ENCODE data around the gene KCNQ1. TPM values are rescaled to one million over a fixed set of nuclear protein-coding genes. Genes with fewer than 3 reads are reported as not detected.

The KCNQ1 gene
- total and polyA plus RNA-seq, 9 of the 15 experiments (the other 6 are each of a cell fraction or from before 2014, with no cell fraction given), result 0.44 TPM; not detected in 8

DNA sequence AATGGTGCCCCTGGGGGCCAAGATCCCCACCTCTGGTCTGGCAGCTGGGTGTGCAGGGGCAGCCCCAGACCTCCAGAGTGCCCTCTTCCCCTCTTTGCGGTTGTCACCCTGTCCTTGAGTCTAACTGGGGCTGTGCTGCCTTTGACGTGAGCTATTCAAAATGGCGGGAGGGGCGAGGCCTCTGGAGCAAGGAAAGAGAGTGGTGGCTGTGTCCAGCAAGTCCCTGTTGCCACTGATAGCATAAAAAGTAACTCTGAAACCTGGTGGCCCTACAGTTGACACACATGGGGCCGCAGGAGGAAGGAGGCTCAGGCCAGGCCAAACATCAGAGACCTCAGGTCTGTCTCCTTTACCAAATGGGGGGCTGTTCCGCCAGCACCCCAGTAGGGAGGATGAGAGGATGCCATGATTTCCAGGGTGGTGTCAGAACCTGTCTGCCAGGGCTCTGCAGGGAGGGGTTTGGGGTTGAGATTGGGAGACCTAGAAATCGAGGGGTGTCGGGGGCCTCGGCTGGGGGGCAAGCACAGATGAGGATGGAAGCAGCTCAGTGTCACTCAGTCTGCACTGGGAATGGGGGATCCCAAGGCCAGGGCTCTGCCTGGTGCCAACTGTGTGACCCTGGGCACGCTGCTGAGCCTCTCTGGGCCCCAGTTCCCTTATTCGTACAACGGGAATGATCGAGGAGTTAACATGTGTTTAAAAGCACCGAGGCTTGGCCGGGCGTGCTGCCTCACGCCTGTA, 304.2 kb downstream of the KCNQ1 start:
- H3K27me3 ChIP-seq (ENCODE audit: control insufficient read depth in 2 of 2, insufficient read depth in 2 of 2, low read length in 2 of 2), result no peaks in the 10 kb centered on the region; a peak in 1 of 5 replicates
- H4K20me1 ChIP-seq (replicated peaks; ENCODE audit: control insufficient read depth, insufficient read depth, low read length), result no peaks in the 10 kb centered on the region
- TF ChIP-seq HDAC2 (IDR thresholded peaks at IDR 0.05) (no peak), TOE1 (IDR thresholded peaks at IDR 0.05; ENCODE audit: borderline replicate concordance) (0 out of 2 replicates have a peak, but pooled peaks have one; percentile 2), TOE1 (CRISPR knock-in tag; IDR thresholded peaks at IDR 0.05; ENCODE audit: borderline replicate concordance, low read depth) (no peak), YY1 (IDR thresholded peaks at IDR 0.05; ENCODE audit: borderline replicate concordance in 1 of 3, control insufficient read depth in 1 of 3, extremely low read depth in 1 of 3, insufficient read depth in 3 of 3, insufficient read length in 1 of 3, insufficient replicate concordance in 2 of 3, low read depth in 1 of 3, low read length in 2 of 3) (peak in 1 of 3 experiments; percentile 70), ZSCAN29 (IDR thresholded peaks at IDR 0.05) (no peak)
- peak overlapping the region in 1 of 2 experiments; percentile 48; a peak in 1 of 4 replicates for H3K9ac ChIP-seq (ENCODE audit: insufficient read depth in 1 of 2, low read depth in 2 of 2, low read length in 2 of 2)
- DNase-seq (ENCODE audit: extremely low read depth in 1 of 4, low spot score in 3 of 4) (no peak), FAIRE-seq (no peak), ATAC-seq (no peak)
- H3K4me3 ChIP-seq, result no peak overlapping the region
- H3K4me1 ChIP-seq (replicated peaks in 1 of 2; ENCODE audit: control insufficient read depth in 2 of 2, insufficient read depth in 2 of 2, low read length in 2 of 2), result peaks cover 21 to 41% of the 10 kb centered on the region in 2 experiments; a peak in 4 of 5 replicates
- H3K9me1 ChIP-seq (ENCODE audit: control insufficient read depth, insufficient read depth, low read length), result no peaks in the 10 kb centered on the region
- H3K9me3 ChIP-seq (replicated peaks; ENCODE audit: control insufficient read depth, insufficient read depth, low read depth, low read length), result no peaks in the 10 kb centered on the region
- ChIA-PET POLR2A (interaction anchor here (0.6 kb wide), 1 partner anchor 181 kb away, joined by 3 read pairs; no protein-coding TSS in a partner anchor), CTCF (ENCODE audit: low intra/inter-chr PET ratio) (no interaction called here)
- no peaks in the 10 kb centered on the region for H3K36me3 ChIP-seq (ENCODE audit: control insufficient read depth, insufficient read depth, low read length)
- in situ Hi-C loops (cut with MboI) (no loop called here), intact Hi-C loops (cut with micrococcal nuclease) (no loop called here)
- H3K4me2 ChIP-seq (ENCODE audit: insufficient read depth, low read length), result no peak overlapping the region
- peak overlapping the region; percentile 70 for H2AFZ ChIP-seq (ENCODE audit: low read depth, low read length)
- H3K27ac ChIP-seq (ENCODE audit: extremely low read depth, low read depth, low read length), result no peak overlapping the region
- 74% methylated on average over 11 of the region's 17 CpGs for WGBS (ENCODE audit: insufficient coverage, low coverage, missing lambda C conversion rate)
- BruUV-seq (replicated peaks), result no TSS peak
- H3K79me2 ChIP-seq (ENCODE audit: control insufficient read depth, insufficient read depth, low read length), result no peaks in the 10 kb centered on the region
